Activated CD8-positive, alpha-beta memory T cell treated with anti-CD3 and anti-CD28 coated beads, Interleukin-2, amount 50 U/mL, for 1 hour (primary cell): ENCODE data around the gene TXNDC11.

Experiments used
- DNase-seq: peaks from one replicate; pipeline ENCODE4 v3.0.0-alpha.2; 2020; ENCODE audit errors: extremely low read depth

The TXNDC11 gene

GRCh38 chr16:11660565-11660964 is 82.1 kb downstream of the TXNDC11 start:
- DNase-seq: no peak

DNA sequence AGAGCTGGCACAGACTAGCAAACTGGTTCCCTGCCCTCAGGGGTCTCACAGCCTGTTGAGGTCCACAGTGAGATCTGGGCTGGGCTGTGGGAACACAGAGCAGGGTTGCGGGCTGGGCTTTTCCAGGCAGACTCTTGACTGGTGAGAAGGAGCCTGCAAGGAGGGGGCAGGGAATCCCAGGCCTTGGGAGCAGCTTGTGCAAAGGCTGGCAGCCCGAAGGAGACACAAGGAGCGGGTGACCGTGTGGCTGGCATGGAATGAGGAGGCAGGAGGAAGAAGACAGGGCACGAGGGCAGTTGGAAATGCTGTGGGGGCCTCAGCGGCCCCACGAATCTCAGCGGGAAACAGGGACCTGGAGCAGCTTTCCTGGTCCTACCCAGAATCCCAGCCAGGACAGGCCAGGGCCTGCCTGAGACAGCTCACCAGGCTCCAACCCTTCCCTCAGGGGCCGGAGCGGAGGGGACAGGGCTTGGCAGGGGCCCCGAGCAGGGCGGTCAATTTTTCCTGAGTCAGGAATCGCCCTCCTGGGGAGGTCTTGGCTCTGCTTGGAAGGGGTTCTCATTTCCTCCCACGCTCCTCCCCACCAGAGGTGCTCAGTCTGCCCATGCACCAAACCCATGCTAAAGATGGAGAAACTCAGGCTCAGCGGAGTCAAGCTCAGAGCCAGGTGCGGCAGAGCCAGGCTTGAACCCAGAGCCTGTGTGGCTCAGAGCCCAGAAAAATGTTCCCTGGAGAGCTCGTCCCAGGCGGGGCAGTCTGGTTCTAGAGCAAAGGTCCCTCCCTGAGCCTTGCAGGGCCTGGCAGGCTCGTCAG is 83.6 kb downstream of the TXNDC11 start:
- DNase-seq: no peak

- no peak for DNase-seq
Measured at GRCh38 chr16:11657556-11657955, 85.1 kb downstream of the TXNDC11 start.

GRCh38 chr16:11655655-11656054 is 87.0 kb downstream of the TXNDC11 start:
- DNase-seq: no peak

DNA sequence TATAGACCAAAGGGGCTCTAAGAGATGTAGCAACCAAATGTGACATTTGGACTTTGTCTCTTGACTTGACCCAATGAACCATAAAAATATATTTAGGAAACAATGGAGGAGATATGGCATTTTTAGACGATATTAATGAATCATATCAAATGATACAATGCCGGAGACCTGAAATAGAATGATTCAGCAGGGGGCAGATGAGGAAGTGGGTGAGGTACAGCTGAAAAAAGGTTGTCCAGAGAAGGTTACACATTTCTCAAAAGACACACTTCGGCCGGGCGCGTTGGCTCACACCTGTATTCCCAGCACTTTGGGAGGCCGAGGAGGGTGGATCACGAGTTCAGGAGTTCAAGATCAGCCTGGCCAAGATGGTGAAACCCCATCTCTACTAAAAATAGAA is 90.9 kb downstream of the TXNDC11 start:
- DNase-seq: no peak

- DNase-seq: no peak
Measured at GRCh38 chr16:11650641-11651591, 91.7 kb downstream of the TXNDC11 start.

DNA sequence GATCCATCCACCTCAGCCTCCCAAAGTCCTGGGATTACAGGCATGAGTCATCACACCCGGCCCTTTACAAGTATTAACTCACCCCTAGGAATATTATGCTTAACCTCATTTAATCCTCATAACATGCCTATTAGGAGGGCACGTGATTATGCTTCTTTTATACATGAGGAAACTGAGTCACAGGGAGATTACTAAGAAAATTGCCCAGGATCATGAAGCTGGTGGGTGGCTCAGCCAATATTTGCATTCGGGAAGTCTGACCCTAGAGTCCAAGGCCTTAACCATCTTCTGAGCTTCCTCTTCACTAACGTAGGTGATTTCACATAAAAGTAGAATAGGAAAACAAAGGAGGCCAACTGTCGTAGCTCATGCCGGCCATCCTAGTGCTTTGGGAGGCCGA is 93.4 kb downstream of the TXNDC11 start:
- no peak for DNase-seq

DNA sequence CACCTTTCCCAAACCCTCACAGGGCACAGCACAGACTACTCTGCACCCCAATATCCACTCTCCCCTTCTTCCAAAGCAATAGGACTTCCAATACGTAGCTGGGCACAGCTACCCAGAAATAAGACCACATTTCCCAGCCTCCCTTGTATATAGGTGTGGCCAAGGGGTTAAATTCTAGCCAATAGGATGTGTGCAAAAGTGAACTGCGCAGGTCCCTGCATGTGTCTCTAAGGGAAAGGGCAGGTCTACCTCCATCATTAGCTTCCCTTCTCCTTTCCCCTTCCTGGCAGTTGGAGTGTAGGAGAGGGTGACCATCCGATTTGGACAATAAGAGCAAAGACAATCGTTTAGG is 99.9 kb downstream of the TXNDC11 start:
- DNase-seq: no peak

DNA sequence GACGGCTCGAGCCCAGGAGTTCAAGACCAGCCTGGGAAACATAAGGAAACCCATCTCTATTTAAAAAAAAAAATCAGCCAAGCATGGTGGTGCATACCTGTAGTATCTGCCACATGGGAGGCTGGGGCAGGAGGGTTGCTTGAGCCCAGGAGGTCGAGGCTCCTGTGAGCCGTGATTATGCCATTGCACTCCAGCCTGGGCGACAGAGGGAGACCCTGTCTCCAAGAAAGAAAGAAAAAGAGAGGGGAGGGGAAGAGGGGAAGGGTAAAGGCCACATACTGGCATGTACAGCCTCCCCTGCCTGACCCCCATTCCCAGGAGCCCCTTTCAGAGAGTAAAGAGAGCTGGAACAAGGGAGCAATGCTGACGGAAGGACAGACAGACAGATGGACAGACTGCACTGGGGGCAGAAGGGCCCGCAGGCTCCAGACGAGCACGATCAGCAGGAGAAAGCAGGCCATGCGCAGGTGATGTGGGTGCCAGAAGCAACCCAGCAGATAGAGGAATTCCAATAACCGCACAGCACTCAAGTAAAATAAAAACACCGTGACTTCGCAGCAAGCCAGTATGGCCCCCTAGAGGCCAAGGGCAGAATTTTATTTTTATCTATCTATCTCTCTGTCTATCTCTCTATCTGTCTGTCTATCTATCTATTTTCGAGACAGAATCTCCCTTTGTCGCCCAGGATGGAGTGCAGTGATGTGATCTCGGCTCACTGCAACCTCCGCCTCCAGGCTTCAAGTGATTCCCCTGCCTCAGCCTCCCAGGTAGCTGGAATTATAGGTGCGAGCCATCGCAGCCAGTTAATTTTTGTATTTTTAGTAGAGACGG is 101.5 kb downstream of the TXNDC11 start:
- no peak for DNase-seq

GRCh38 chr16:11639925-11640899 is 102.4 kb downstream of the TXNDC11 start:
- no peak for DNase-seq

GRCh38 chr16:11639008-11639562 is 103.6 kb downstream of the TXNDC11 start:
- DNase-seq: no peak

GRCh38 chr16:11638140-11638539 is 104.5 kb downstream of the TXNDC11 start:
- DNase-seq: no peak

DNA sequence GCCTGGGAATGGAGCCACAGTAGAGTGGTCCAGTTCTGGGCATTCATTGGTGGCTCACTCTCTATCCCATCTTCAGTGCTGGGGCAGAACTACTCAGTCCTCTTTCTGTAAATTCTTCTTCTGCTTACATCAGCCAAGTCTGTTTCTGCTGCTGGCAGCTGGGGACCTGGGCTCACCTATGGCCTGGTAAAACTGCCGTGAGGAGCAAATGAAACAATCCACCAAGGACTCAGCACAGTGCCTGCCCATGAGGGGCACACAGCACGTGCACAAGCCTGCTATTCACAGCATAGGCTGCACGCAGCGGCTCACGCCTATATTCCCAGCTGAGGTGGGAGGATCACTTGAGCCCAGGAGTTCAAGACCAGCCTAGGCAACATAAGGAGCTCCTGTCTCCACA is 105.3 kb downstream of the TXNDC11 start:
- DNase-seq: no peak

DNA sequence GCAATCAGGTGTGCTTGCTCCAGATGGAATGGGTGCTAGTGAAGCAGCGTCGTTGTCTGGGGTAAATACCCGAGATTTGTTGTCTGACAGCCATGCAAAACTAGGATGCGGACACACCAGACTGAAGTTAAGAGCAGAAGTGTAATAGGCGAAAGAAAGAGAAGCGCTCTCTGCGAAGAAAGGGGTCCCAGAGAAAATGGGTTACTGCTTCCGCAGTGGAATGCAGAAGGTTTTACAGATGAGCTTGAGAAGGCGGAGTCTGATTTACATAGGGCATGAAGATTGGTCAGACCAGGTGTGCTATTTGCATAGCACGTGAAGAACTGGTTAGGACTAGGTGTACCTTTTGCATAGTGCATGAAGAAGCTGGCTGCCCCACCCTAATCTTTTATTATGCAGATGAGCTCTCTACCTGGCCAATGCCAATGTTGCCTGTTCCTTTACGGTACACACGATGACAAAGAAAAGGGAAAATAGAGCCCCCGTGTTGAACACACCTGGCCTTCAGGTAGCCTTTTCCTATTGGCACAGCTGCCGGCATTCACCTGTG is 106.4 kb downstream of the TXNDC11 start:
- no peak for DNase-seq

GRCh38 chr16:11635679-11636171 is 106.9 kb downstream of the TXNDC11 start:
- no peak for DNase-seq

- DNase-seq: no peak
Measured at GRCh38 chr16:11635113-11635652, 107.5 kb downstream of the TXNDC11 start.

GRCh38 chr16:11634312-11634711 is 108.3 kb downstream of the TXNDC11 start:
- no peak for DNase-seq

- no peak for DNase-seq
Measured at GRCh38 chr16:11633113-11633512, 109.5 kb downstream of the TXNDC11 start.

GRCh38 chr16:11632455-11632939 is 110.2 kb downstream of the TXNDC11 start:
- no peak for DNase-seq

GRCh38 chr16:11631214-11631613 is 111.4 kb downstream of the TXNDC11 start:
- DNase-seq: no peak
